B cell (primary cell): Measurements from ENCODE around the gene MORN1. TPM values are rescaled to one million over a fixed set of nuclear protein-coding genes. Genes with fewer than 3 reads are reported as not detected.
A peak's percentile ranks its signal among the peaks of the same experiment; 100 is the strongest.

Source experiments
- ATAC-seq: fragments of 200-7000 bp; cut with Tn5 transposase; one replicate; pipeline ENCODE4 v1.10.0; 2021; ENCODE audit warnings: low read depth, mild to moderate bottlenecking, moderate number of reproducible peaks, moderate library complexity
- CTCF ChIA-PET: fragments of 350-600 bp; sonication (Branson Sonifier 250); formaldehyde crosslinking; loops from one replicate; lab custom pipeline; 2021; ENCODE audit warnings: antibody characterized with exemption, inconsistent platforms; lab: Charles Lee
- POLR2A ChIA-PET: fragments of 350-600 bp; sonication (Branson Sonifier 250); formaldehyde crosslinking; loops from one replicate; lab custom pipeline; 2021; ENCODE audit warnings: antibody characterized with exemption; lab: Charles Lee
- DNase-seq: peaks from one replicate; pipeline ENCODE4 v3.0.0; 2013
- H2AFZ ChIP-seq: 2 replicates; pipeline ENCODE4 v1.6.1; 2012; ENCODE audit warnings: mild to moderate bottlenecking, low read depth, low read length; ENCODE audit not compliant: insufficient read depth, poor library complexity, severe bottlenecking
- H3K27ac ChIP-seq, 2 donors: 1 replicate in 1 of 2; 2 replicates in 1 of 2; pipeline ENCODE4 v1.5.1; 2012 to 2013; ENCODE audit warnings: low read length in 2 of 2, mild to moderate bottlenecking in 2 of 2, moderate library complexity in 1 of 2
- H3K27me3 ChIP-seq, 4 experiments: fragments of 200-600 bp in 1 of 4; sonication (generic) in 1 of 4; replicated peaks in 1 of 4; 1 replicate in 2 of 4; 2 replicates in 2 of 4; pipeline versions ENCODE4 v1.6.1 to v1.7.0; 2013 to 2016; ENCODE audit warnings: low read length in 3 of 4, mild to moderate bottlenecking in 2 of 4, mixed read lengths in 1 of 4, moderate library complexity in 1 of 4; ENCODE audit not compliant: insufficient read depth in 4 of 4, control insufficient read depth in 3 of 4; ENCODE audit errors: control extremely low read depth in 1 of 4
- H3K36me3 ChIP-seq, 2 experiments: replicated peaks in 1 of 2; 1 replicate in 1 of 2; 2 replicates in 1 of 2; pipeline versions ENCODE4 v1.6.1 to v1.7.1; 2013; ENCODE audit warnings: low read length in 1 of 2; ENCODE audit not compliant: insufficient read depth in 2 of 2, control insufficient read depth in 1 of 2; ENCODE audit errors: control extremely low read depth in 1 of 2, extremely low read depth in 1 of 2
- H3K4me1 ChIP-seq, 2 donors: fragments of 200-600 bp in 1 of 2; sonication (generic) in 1 of 2; 1 replicate in 1 of 2; 2 replicates in 1 of 2; pipeline versions ENCODE4 v1.5.1 to v1.6.1; 2013 to 2017; ENCODE audit warnings: low read length in 2 of 2; ENCODE audit not compliant: control insufficient read depth in 2 of 2, insufficient read depth in 2 of 2
- H3K4me2 ChIP-seq: replicated peaks from 2 replicates; pipeline ENCODE3; 2012; ENCODE audit warnings: mild to moderate bottlenecking, low read depth, low read length; ENCODE audit not compliant: poor library complexity, severe bottlenecking
- H3K4me3 ChIP-seq, 5 experiments: fragments of 200-600 bp in 1 of 5; sonication (generic) in 1 of 5; 1 replicate in 3 of 5; 2 replicates in 2 of 5; pipeline versions ENCODE4 v1.5.1 to v1.7.0; 2011 to 2016; ENCODE audit warnings: low read length in 4 of 5, mild to moderate bottlenecking in 4 of 5, low read depth in 2 of 5, control low read depth in 1 of 5, moderate library complexity in 1 of 5; ENCODE audit not compliant: insufficient read depth in 1 of 5; ENCODE audit errors: control extremely low read depth in 1 of 5, extremely low read depth in 1 of 5
- H3K79me2 ChIP-seq: fragments of 200-600 bp; sonication (generic); one replicate; pipeline ENCODE4 v1.6.0; 2016; ENCODE audit warnings: low read length; ENCODE audit not compliant: control insufficient read depth, insufficient read depth
- H3K9ac ChIP-seq: fragments of 200-600 bp; sonication (generic); 2 replicates; pipeline ENCODE4 v1.6.1; 2017; ENCODE audit warnings: mild to moderate bottlenecking, low read length, moderate library complexity
- H3K9me3 ChIP-seq, 3 donors: one replicate each; pipeline versions ENCODE4 v1.6.1 to v1.7.1; 2013; ENCODE audit warnings: low read length in 2 of 3; ENCODE audit not compliant: control insufficient read depth in 2 of 3, insufficient read depth in 1 of 3; ENCODE audit errors: control extremely low read depth in 1 of 3
- H4K20me1 ChIP-seq: 2 replicates; pipeline ENCODE4 v1.6.0; 2012; ENCODE audit warnings: mild to moderate bottlenecking, low read length; ENCODE audit not compliant: insufficient read depth, control insufficient read depth, poor library complexity, severe bottlenecking
- H3K27ac Mint-ChIP-seq: one replicate; pipeline ENCODE4 v1.8.0; 2021; ENCODE audit warnings: mixed read lengths
- H3K27me3 Mint-ChIP-seq: one replicate; pipeline ENCODE4 v1.8.0; 2021; ENCODE audit warnings: mixed read lengths
- H3K4me1 Mint-ChIP-seq: one replicate; pipeline ENCODE4 v1.8.0; 2021; ENCODE audit warnings: mixed read lengths
- H3K4me3 Mint-ChIP-seq: one replicate; pipeline ENCODE4 v1.8.0; 2021; ENCODE audit warnings: mixed read lengths
- H3K9me3 Mint-ChIP-seq: one replicate; pipeline ENCODE4 v1.8.0; 2022; ENCODE audit warnings: mixed read lengths; ENCODE audit not compliant: insufficient read depth
- CTCF ChIP-seq: fragments of 200-600 bp; IDR thresholded peaks from one replicate; pipeline ENCODE4 v1.8.0; 2022; ENCODE audit warnings: antibody characterized with exemption, mild to moderate bottlenecking
- EZH2 ChIP-seq: IDR thresholded peaks from 2 replicates; pipeline ENCODE4 v1.6.1; 2012; ENCODE audit warnings: borderline replicate concordance, low read depth, mild to moderate bottlenecking, moderate library complexity, low read length; ENCODE audit not compliant: insufficient read depth, poor library complexity, severe bottlenecking
- WGBS: methylation state at CpG from one replicate; pipeline ENCODE4 v1.1.5; 2013; ENCODE audit warnings: missing lambda C conversion rate; ENCODE audit not compliant: insufficient coverage; 5-methylcytosine and 5-hydroxymethylcytosine counted together
- intact Hi-C: fragments of 100-400 bp; cut with micrococcal nuclease; formaldehyde crosslinking; loops from one replicate; pipeline ENCODE4 v1.10.0; 2022
- polyA plus RNA-seq: library from polyadenylated mRNA; depleted of rRNA; stranded (reverse); fragments of >200 nt; gene quantifications from 2 replicates; pipeline ENCODE4 v1.2.3, GENCODE V29; 2012
- total RNA-seq, 2 donors: library from RNA; stranded (reverse); fragments of 120-200 nt in 1 of 2; gene quantifications; 1 replicate in 1 of 2; 2 replicates in 1 of 2; pipeline versions ENCODE4 v1.2.3 to v1.2.4, GENCODE V29; 2013 to 2022

The MORN1 gene
- total and polyA plus RNA-seq, 2 donors (not counting 1 experiment from before 2014, with no cell fraction given) = 10.2 to 32.6 TPM

DNA sequence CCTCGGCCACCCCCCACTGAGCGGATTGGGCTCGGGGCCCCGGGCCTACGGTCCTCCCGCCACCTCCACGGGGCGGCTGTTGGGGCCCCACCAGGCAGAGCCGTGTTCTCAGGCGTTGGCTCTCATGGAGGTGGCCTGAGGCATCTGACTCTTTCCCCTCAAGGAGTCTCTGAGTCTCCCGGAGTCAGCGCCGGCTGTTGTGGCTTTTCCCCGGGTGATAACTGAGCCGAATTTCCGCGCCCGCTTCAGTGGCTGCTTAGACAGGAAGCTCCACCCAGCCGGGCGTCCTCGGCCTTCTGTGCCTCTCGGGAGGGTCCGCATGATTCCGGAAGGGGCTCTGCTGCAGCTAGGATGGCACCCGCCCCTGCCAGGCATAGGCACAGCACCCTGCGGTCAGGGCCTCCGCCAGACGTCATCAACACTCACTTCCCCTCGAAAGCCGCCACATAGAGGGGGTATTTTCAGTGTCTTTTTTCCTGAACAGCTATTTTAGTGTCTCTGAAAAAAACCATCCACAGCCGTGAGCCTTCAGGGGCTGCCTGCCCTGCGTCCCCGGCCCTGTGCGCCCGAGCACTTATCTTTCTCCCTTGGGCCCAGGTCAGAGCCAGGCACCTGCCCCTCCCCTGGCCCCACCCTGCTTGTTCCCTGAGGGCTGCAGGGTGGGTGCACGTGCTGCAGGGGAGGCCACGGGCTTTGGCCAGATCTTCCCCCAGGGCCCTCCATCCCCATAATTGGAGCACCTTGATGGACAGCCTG, 90.3 kb downstream of the MORN1 start:
- Histone ChIP-seq H3K27me3 (no peaks in the 10 kb centered on the region), H3K4me2 (peak overlapping the region; percentile 94), H3K9me3 (no peaks in the 10 kb centered on the region), H3K4me3 (peak overlapping the region in 4 of 5 experiments; percentile 65 to 78 (median 70)), H3K27ac (peak overlapping the region; percentile 99), H3K4me1 (peaks cover 40 to 56% of the 10 kb centered on the region in 2 donors), H4K20me1 (peaks cover 9% of the 10 kb centered on the region), H3K79me2 (peaks cover 78% of the 10 kb centered on the region), H3K36me3 (peaks cover 0 to 31% of the 10 kb centered on the region in 2 experiments), H2AFZ (no peak overlapping the region), H3K9ac (peak overlapping the region; percentile 90)
- intact Hi-C loops = loop anchor here (1.0 kb wide), 11 partner anchors 10 to 285 kb away; partner anchors contain the start of genes MORN1, PEX10, PRXL2B and RER1
- Mint-ChIP-seq H3K27ac (peak overlapping the region; percentile 99), H3K4me1 (peaks cover 55% of the 10 kb centered on the region), H3K27me3 (no peaks in the 10 kb centered on the region), H3K9me3 (no peaks in the 10 kb centered on the region), H3K4me3 (peak overlapping the region; percentile 93)
- WGBS = under 1% methylated on average over 30 of the region's 37 CpGs
- no peak for TF ChIP-seq CTCF
- TF ChIP-seq EZH2 = no peak
- peak; percentile 99 for DNase-seq
- peak; percentile 80 for ATAC-seq
- ChIA-PET POLR2A (interaction anchor here (0.6 to 4.4 kb wide), 14 partner anchors 9 to 285 kb away, joined by 3 to 30 read pairs (median 6); partner anchors contain the start of genes FAAP20, MORN1 and RER1), CTCF (interaction anchor here (0.6 to 2.9 kb wide), 12 partner anchors 10 to 207 kb away, joined by 3 to 27 read pairs (median 4); partner anchors contain the start of gene FAAP20)
